ENCODE measurements around the gene KCND1.
A peak's percentile ranks its signal among the peaks of the same experiment; 100 is the strongest.

KCND1 gene

GRCh38 chrX:49001521-49002090 lies 30.0 kb upstream of the KCND1 start:
- POLR2A ChIA-PET (ENCODE audit: low non-redundant PET): no interaction called here
- TF ChIP-seq, protein P1, sequence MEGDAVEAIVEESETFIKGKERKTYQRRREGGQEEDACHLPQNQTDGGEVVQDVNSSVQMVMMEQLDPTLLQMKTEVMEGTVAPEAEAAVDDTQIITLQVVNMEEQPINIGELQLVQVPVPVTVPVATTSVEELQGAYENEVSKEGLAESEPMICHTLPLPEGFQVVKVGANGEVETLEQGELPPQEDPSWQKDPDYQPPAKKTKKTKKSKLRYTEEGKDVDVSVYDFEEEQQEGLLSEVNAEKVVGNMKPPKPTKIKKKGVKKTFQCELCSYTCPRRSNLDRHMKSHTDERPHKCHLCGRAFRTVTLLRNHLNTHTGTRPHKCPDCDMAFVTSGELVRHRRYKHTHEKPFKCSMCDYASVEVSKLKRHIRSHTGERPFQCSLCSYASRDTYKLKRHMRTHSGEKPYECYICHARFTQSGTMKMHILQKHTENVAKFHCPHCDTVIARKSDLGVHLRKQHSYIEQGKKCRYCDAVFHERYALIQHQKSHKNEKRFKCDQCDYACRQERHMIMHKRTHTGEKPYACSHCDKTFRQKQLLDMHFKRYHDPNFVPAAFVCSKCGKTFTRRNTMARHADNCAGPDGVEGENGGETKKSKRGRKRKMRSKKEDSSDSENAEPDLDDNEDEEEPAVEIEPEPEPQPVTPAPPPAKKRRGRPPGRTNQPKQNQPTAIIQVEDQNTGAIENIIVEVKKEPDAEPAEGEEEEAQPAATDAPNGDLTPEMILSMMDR (conservative IDR thresholded peaks at IDR 0.05; ENCODE audit: low read depth): no peak
- DNase-seq (ENCODE audit: low spot score): peak; percentile 69
- H3K27ac ChIP-seq: peak overlapping the region; percentile 75
- CTCF ChIA-PET: no interaction called here

DNA sequence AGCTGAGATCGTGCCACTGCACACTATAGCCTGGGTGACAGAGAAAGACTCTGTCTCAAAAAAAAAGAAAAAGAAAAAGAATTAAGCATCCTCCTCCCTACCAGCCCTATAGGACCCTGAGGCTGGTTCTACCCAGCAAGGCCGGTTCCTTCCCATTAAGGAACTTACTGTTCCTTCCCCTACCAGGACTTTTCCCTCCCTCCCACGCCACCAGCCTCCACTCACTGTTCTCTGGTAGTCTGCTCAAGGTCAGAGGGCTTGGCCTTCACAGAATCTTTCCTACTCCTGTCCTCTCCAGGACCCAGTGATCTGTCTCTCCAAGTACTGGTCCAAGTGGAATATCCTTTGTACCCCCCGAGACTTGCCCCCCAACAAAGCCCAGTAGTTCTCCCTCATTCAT lies 29.0 kb upstream of the KCND1 start:
- ChIA-PET CTCF (no interaction called here), POLR2A (ENCODE audit: low non-redundant PET) (no interaction called here)
- H3K27ac ChIP-seq: no peak overlapping the region
- DNase-seq (ENCODE audit: low spot score): no peak
- TF ChIP-seq, protein P1 (conservative IDR thresholded peaks at IDR 0.05; ENCODE audit: low read depth): no peak

- DNase-seq (ENCODE audit: low spot score): no peak
- POLR2A ChIA-PET (ENCODE audit: low non-redundant PET): no interaction called here
- no peak overlapping the region for H3K27ac ChIP-seq
- CTCF ChIA-PET: no interaction called here
- TF ChIP-seq, protein P1 (conservative IDR thresholded peaks at IDR 0.05; ENCODE audit: low read depth): no peak
Measured at GRCh38 chrX:48999030-48999429, 27.4 kb upstream of the KCND1 start.

DNA sequence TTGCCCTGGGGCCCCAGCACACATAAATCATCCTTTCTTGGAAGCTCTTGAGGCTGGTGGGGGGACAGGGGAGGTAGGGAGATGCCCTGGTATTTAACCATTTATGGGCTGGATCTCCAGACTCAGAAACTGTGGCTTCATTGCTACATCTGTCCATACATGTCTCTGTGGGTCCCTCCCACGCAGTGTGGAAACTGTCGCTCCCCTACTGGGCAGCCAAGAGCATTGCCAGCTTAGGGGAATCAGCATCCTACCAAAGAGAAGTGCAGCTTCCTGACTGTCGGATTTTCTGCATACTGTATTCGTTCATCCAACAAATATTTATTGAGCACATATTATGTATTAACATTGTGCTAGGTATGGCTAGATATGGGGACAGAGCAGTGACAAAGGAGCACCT lies 26.7 kb upstream of the KCND1 start:
- POLR2A ChIA-PET (ENCODE audit: low non-redundant PET): no interaction called here
- no peak for DNase-seq (ENCODE audit: low spot score)
- TF ChIP-seq, protein P1 (conservative IDR thresholded peaks at IDR 0.05; ENCODE audit: low read depth): no peak
- CTCF ChIA-PET: interaction anchor here (0.7 kb wide), 1 partner anchor 42 kb away, joined by 3 read pairs; no protein-coding TSS in a partner anchor
- no peak overlapping the region for H3K27ac ChIP-seq

- TF ChIP-seq, protein P1 (conservative IDR thresholded peaks at IDR 0.05; ENCODE audit: low read depth): no peak
- CTCF ChIA-PET: interaction anchor here (0.7 kb wide), 1 partner anchor 42 kb away, joined by 3 read pairs; no protein-coding TSS in a partner anchor
- H3K27ac ChIP-seq: no peak overlapping the region
- POLR2A ChIA-PET (ENCODE audit: low non-redundant PET): no interaction called here
- no peak for DNase-seq (ENCODE audit: low spot score)
Measured at GRCh38 chrX:48997865-48998264, 26.2 kb upstream of the KCND1 start.

DNA sequence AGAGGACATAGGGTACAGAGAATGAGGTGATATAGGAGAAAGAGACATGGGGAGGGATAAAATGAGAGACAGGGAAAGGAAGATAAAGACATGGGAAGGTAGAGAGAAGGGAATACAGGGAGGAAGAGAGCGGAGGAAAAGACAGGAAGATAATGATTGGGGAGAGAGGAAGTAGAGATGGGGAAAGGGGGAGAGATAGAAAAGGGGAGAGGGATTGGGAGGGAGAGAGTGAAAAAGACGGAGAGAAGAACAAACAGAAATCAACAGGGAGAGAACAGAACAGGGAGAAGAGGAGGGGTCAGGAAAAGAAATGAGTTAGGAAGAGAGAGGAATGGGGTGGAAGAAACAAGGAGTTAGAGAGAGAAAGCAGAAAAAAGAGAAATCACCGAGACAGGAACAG lies 25.8 kb upstream of the KCND1 start:
- no peak overlapping the region for H3K27ac ChIP-seq

More for the DNA sequence above, 25.8 kb upstream of the KCND1 start:
- ChIA-PET POLR2A (ENCODE audit: low non-redundant PET) (no interaction called here), CTCF (no interaction called here)
- TF ChIP-seq, protein P1 (conservative IDR thresholded peaks at IDR 0.05; ENCODE audit: low read depth): no peak
- DNase-seq (ENCODE audit: low spot score): no peak
